Astrocyte of the cerebellum (primary cell): ENCODE measurements around the gene VSIG10.

Source experiments
- DNase-seq: peaks from one replicate; pipeline ENCODE4 v3.0.0-alpha.2; 2011; ENCODE audit warnings: low read depth
- H3K4me3 ChIP-seq: 2 replicates; pipeline ENCODE4 v1.5.1; 2011; ENCODE audit warnings: mild to moderate bottlenecking, low read depth, low read length, moderate library complexity
- in situ Hi-C: cut with HindIII; loops from 2 replicates; pipeline ENCODE4 v1.10.0; 2017; ENCODE audit warnings: low sequenced_read_pairs
- TF ChIP-seq, protein P1 (sequence below): IDR thresholded peaks from 2 replicates; pipeline ENCODE4 v1.5.1; 2012; ENCODE audit warnings: low read length, low read depth, moderate library complexity, mild to moderate bottlenecking; ENCODE audit errors: missing control alignments

The VSIG10 gene, protein sequence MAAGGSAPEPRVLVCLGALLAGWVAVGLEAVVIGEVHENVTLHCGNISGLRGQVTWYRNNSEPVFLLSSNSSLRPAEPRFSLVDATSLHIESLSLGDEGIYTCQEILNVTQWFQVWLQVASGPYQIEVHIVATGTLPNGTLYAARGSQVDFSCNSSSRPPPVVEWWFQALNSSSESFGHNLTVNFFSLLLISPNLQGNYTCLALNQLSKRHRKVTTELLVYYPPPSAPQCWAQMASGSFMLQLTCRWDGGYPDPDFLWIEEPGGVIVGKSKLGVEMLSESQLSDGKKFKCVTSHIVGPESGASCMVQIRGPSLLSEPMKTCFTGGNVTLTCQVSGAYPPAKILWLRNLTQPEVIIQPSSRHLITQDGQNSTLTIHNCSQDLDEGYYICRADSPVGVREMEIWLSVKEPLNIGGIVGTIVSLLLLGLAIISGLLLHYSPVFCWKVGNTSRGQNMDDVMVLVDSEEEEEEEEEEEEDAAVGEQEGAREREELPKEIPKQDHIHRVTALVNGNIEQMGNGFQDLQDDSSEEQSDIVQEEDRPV

DNA sequence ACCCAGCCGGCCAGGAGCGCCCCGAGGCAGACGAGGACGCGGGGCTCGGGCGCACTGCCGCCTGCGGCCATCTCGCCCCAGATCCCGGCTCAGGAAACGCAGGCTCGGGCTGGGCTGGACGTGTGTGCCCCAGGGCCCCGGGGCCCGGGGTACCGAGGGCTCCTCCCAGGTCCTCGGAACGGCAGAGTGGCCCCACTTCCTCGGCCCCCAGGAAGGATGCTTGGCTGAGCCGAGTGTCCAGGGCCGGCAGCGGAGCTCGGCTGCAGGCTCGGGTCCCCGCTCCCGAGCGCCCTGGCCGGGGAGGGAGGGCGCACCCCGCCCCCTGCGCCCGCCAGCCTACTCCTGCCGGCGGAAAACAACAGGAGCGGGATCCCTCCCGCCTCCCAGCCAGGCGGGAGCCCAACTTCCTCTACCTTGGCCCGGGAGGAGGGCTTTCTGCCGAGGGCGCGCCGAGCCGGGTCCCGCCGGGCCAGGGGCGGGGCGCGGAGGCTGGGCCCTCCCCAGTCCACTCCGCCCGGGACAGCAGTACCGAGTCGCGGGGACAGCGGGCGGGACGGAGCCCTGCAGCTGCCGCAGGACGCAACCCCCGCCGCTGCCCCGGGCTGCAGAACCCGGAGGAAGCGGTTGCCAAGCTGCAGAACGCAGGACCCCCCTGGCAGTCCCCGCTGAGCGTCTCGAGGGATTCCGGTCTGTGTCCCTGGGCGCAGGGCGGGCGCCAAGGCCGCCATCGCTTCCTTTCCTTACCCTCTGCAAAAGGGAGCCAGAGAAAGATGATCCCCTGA is at the start of gene VSIG10:
Gene VSIG10 (minus strand): TSS at position 411 of the 782 bp plus-strand sequence. CDS start 340 bp downstream, at position 71.
- DNase-seq, result no peak
- H3K4me3 ChIP-seq, result peak within 1 kb of the TSS; percentile 78
- in situ Hi-C loops, result no loop called here

DNA sequence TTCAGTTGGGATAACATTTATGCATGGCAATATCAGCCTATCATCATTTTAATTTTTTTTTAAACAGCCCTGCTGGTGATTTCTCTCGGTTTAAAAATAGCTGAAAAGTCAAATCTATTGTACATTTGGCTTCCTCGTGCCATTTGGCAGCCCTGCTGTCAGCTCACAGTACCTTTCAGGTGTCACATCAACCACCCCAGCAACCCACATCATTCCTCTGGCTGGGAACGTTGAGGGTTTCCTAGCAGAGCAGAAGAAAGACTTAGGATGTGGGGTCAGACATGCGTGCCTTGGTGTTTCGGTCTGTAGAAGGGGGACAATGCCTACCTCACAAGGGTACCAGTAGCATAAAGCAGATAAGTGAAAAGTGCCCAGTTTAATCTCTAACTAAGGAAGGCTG is 47.9 kb upstream of the VSIG10 start:
- H3K4me3 ChIP-seq, result no peak overlapping the region
- TF ChIP-seq, protein P1, sequence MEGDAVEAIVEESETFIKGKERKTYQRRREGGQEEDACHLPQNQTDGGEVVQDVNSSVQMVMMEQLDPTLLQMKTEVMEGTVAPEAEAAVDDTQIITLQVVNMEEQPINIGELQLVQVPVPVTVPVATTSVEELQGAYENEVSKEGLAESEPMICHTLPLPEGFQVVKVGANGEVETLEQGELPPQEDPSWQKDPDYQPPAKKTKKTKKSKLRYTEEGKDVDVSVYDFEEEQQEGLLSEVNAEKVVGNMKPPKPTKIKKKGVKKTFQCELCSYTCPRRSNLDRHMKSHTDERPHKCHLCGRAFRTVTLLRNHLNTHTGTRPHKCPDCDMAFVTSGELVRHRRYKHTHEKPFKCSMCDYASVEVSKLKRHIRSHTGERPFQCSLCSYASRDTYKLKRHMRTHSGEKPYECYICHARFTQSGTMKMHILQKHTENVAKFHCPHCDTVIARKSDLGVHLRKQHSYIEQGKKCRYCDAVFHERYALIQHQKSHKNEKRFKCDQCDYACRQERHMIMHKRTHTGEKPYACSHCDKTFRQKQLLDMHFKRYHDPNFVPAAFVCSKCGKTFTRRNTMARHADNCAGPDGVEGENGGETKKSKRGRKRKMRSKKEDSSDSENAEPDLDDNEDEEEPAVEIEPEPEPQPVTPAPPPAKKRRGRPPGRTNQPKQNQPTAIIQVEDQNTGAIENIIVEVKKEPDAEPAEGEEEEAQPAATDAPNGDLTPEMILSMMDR, result no peak
- DNase-seq, result no peak
- in situ Hi-C loops, result no loop called here

More for the DNA sequence above, at the start of gene VSIG10:
- TF ChIP-seq, protein P1, result no peak

DNA sequence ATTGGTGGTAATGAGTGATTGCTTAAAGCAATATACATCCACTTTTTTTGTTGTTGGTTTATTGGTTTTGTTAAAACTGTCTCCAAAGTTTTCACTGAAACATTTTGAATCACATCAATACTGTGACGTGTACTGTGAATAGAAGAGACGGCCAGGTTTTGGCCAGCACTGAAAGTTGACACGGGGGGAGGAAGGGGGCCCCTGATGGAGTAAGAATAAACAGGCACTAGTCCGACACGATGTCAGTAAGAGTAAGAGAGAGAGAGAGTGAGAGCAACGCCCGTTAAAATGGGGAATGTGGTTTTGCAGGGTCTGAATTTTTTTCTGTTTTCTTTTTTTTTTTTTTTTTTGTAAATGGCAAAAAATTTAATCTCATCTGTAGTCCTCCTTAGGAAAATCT is 46.8 kb upstream of the VSIG10 start:
- TF ChIP-seq, protein P1, result no peak
- no peak for DNase-seq
- no peak overlapping the region for H3K4me3 ChIP-seq
- in situ Hi-C loops, result no loop called here

DNA sequence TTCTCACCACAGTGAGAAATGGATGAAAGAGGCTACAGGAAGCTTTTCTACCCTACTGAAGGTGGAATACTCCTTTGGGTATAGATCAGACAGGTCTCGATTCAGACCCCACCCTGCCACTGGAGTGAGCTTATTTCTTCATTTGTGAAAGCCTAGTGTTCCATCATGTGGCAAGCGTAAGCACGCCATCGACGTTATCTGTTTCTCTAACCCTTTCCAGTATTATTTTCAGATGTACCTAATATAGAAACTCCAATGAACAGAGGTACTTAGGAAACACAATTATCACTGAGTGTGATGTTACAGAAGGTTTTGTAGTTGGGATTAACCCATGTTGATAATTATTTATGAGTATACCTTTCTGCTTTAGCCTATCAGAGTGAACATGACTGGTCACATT is 44.5 kb upstream of the VSIG10 start:
- DNase-seq, result no peak
- TF ChIP-seq, protein P1, result no peak
- in situ Hi-C loops, result no loop called here

DNA sequence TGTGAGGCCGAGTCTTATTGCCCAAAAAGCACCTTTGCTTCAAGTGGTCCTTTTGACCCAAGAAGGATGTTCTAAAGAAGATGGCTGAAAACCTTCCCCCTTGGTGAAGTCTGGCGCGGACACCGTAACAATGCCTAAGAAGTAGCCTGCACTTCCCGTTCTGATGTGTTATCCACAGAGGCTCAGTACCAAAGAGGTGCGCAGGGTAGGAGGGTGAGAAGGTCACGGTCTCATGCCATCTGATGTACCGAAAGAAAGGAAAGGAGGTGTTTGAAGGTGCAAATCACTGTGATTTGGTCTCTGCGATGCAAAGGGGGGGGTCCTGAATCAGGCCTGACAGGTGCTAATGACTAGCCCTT is 42.0 kb upstream of the VSIG10 start:
- TF ChIP-seq, protein P1, result no peak
- in situ Hi-C loops, result no loop called here
- no peak for DNase-seq
- no peak overlapping the region for H3K4me3 ChIP-seq

More for the DNA sequence above, 44.5 kb upstream of the VSIG10 start:
- no peak overlapping the region for H3K4me3 ChIP-seq

DNA sequence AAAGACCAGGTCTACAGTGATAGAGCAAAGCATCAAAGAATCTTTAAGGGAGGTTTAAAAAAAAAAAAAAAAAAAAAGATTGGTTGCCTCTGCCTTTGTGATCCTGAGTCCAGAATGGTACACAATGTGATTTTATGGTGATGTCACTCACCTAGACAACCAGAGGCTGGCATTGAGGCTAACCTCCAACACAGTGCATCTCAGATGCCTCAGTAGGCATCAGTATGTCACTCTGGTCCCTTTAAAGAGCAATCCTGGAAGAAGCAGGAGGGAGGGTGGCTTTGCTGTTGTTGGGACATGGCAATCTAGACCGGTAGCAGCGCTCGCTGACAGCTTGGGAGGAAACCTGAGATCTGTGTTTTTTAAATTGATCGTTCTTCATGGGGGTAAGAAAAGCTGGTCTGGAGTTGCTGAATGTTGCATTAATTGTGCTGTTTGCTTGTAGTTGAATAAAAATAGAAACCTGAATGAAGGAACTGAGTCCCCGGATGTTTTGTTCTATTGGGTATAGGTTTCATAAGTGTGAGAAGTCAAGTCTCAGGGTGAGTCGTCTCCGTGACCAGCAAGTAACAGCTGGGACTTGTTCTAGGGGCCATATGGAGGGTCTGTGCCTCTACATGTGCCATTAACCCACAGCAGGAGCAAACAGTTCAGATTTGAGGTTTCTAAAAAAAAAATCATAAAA is 41.4 kb upstream of the VSIG10 start:
- TF ChIP-seq, protein P1, result no peak
- in situ Hi-C loops, result no loop called here
- DNase-seq, result no peak
- H3K4me3 ChIP-seq, result no peak overlapping the region
